GM15510 (cell line): ENCODE measurements around the gene UBXN2A.

Experiments used
- POLR2A ChIP-seq: IDR thresholded peaks from 3 replicates; pipeline ENCODE4 v1.6.1; 2011; ENCODE audit warnings: borderline replicate concordance; ENCODE audit not compliant: insufficient read length; ENCODE audit errors: extremely low read depth

Gene UBXN2A

DNA sequence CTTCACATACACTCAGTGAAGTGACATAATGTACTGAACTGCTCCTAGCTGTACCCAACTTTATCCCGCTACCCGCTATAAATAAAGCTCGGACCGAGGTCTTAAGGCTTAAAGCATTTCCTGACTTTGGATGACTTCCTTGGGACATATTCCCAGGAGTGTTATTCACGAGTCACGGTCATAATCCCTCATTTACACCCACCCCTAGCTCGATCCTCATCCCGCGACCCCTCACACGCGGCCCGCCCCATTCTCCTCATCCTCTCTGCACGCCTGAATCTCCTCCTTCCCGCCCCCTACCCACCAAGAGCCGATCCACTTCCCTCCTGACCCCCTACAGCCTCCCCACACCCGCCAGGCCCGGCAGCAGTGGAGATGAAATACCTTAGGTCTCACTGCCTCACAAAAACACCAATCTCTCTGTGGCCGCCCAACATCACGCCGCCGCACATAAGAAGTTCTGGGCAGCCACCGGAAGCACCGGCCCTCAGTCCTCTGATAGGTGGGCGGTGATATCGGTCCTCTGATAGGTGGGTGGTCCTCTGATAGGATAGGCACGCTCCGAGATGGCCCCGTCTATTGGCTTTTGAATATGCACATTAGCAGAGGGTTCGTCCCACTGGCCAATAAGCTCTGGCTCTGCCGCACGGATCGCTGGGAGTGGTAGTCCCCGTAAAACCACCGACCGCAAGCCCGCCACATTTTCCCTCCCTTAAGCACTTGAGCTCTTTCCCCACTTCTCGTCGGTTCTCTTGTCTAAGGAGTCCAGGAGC lies 106.9 kb downstream of the UBXN2A start, which contains the start of gene WDCP:
Gene WDCP (minus strand): TSS at position 462 of the 773 bp plus-strand sequence. CDS start 7,897 bp downstream, outside the sequence.
- peak; percentile 82 for TF ChIP-seq POLR2A

DNA sequence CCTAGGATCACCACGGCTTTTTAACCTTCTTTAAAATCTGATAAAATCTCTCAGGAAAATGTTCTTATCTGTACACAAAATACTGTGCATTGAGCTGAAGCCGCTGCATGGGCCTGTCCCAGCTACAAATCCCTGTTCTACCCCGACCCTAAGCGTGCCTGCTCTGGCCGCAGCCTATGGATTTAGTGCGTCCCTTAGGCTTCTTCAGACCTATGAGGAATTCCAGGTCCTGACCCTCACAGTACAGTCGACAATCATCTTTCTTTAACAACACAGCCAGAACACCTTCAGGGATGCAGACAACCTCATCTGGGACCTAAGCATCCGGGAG lies 107.4 kb downstream of the UBXN2A start:
- no peak for TF ChIP-seq POLR2A

- no peak for TF ChIP-seq POLR2A
Measured at GRCh38 chr2:24048769-24049484, 108.7 kb downstream of the UBXN2A start.

DNA sequence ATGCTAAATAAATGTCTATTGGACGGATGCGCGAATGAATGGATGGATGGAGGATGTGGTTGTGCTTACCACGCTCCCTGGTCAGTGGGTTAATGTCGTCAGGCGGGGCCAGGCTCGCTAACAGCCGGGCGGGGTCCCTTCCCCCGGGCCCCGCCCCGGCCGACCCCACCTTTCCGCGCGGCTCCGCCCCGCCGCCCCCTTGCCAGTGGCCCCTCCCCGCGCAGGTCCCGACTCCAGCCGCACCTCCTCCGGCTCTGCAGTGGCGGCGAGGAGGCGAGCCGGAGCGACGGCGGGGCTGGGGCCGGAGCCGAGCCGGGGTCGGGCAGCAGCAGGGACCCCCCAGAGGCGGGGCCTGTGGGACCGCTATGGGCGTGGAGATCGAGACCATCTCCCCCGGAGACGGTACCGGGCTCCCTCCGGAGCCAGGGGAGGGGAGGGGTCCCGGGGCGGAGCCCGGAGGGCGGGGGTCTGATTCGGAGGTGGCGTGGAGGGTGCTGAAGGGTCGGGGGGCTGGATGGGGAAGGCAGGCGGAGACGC lies 109.3 kb downstream of the UBXN2A start, which contains the start of gene FKBP1B:
Gene FKBP1B (plus strand): TSS at position 257 of the 537 bp plus-strand sequence. CDS start 109 bp downstream, at position 366.
- TF ChIP-seq POLR2A = peak; percentile 23

DNA sequence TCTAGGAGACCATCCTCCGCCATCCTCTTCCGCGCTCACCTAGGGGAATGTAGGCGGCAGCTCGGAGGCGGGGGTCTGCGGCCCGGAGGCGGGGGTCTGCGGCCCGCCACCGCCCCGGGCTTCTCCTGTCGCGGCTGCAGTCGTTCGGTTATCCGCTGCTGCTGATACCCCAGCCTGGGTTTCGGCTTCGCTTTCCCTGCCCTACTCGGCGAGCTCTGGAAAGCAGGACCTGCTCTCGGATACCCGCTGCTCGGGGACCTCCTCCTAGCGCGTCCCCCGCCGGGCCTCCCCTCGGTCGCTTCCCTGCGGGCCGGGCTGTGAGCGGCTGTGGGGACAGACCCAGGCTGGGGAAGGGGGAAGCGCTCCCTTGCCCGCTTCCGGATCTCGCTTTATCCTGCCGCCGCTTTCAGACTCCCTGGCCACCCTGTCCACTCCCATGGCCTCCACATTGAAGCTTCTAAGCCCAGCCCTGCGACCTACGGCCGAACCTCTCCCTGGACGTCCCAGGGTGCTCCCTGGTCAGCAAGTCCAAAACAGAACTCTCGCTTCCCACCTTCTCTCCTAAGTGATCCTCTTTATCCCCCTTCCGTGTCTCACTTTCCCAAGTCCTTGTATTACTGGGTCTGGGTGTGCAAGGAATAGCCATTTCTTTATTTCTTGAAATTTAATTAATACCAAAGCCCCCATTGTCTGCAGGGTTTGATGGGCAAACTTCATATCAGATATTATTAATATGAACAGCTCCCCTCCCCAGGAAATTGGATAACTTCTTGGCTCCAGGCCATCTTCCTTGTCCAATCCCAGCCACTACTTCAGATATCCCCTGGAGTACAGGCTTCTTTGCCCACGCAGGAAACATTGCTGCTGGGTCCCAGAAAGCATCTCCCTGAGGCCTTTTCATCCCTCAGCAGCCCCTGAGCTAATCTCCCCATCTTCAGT lies 110.0 kb downstream of the UBXN2A start:
- TF ChIP-seq POLR2A = no peak

DNA sequence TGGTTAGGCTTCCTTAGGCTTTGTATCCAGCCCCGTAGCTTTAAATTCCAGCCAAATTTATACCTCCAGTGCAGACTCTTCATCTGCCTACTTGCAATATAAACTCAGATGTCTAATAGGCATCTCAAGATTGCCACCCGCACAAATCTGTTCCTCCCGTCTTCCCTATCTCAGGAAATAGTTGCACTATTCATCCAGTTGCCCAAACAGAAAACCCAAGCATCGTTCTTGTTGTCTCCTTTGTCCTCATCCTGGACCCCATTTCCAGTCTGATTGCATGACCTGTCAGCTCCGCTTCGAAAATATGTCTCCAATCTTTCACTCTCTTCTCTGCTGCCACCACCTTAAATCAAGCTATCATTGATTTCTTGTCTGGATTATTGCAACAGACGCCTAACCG lies 111.6 kb downstream of the UBXN2A start:
- TF ChIP-seq POLR2A = no peak

- no peak for TF ChIP-seq POLR2A
Measured at GRCh38 chr2:24052951-24053350, 112.7 kb downstream of the UBXN2A start.
